ENCODE data around the gene SNU13. TPM values are rescaled to one million over a fixed set of nuclear protein-coding genes. Genes with fewer than 3 reads are reported as not detected.
"Not testable (repeated sequence)": the region's sequence is repeated elsewhere in the genome, so short reads cannot be mapped to it uniquely, and the experiment has no call there.

SNU13 gene
- total and polyA plus RNA-seq, 3 donors from 2014 or later = 155 to 302 (median 180) TPM

DNA sequence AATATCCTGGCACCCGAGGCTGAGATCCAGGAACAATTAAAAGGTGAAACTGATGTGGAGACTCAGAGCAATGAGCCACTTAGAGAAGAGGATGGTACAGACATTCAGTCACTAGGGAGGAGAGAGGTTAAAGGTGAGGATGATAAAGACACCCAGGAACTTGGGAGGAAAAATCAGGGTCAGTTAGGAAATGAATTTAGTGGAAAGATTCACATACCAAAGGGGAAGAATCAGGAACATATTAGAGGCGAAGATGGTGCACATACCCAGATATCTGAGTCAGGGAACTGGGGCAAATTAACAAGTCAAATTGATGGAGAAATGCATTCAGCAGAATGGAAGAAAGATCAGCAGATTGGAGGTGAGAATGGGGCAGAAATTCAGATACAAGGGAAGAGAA, 6.5 kb upstream of the SNU13 start:
- DNase-seq = no peak
- no peak overlapping the region for H3K4me3 ChIP-seq
- WGBS, 2 donors = 93% methylated on average over 2 of the region's 2 CpGs

GRCh38 chr22:41690476-41690875, 1.8 kb upstream of the SNU13 start:
- H3K36me3 ChIP-seq (ENCODE audit: low read depth, missing control alignments) = no peaks in the 10 kb centered on the region
- intact Hi-C loops (cut with DNase I; ENCODE audit: low total_unique reads) = no loop called here
- H3K27me3 ChIP-seq = no peaks in the 10 kb centered on the region
- no peak overlapping the region for H3K4me3 ChIP-seq
- DNase-seq = no peak
- peaks cover 8% of the 10 kb centered on the region for H3K4me1 ChIP-seq
- 91 to 100% methylated on average over 3 of the region's 3 CpGs for WGBS, 2 donors
- no peaks in the 10 kb centered on the region for H3K9me3 ChIP-seq
- H3K27ac ChIP-seq = no peak overlapping the region
- no peak for TF ChIP-seq POLR2A (IDR thresholded peaks at IDR 0.05)
- no peak for TF ChIP-seq CTCF (IDR thresholded peaks at IDR 0.05)

More for the DNA sequence above, 6.5 kb upstream of the SNU13 start:
- H3K9me3 ChIP-seq = no peaks in the 10 kb centered on the region
- no peak overlapping the region for H3K27ac ChIP-seq
- intact Hi-C loops (cut with DNase I; ENCODE audit: low total_unique reads) = loop anchor here (5.0 kb wide), 1 partner anchor 247 kb away; no protein-coding TSS in a partner anchor
- TF ChIP-seq POLR2A (IDR thresholded peaks at IDR 0.05) (no peak), CTCF (IDR thresholded peaks at IDR 0.05) (no peak)
- peaks cover 8% of the 10 kb centered on the region for H3K4me1 ChIP-seq
- no peaks in the 10 kb centered on the region for H3K27me3 ChIP-seq
- H3K36me3 ChIP-seq (ENCODE audit: low read depth, missing control alignments) = no peaks in the 10 kb centered on the region

GRCh38 chr22:41687901-41688364, 734 bp downstream of the SNU13 start:
- WGBS, 2 donors = 0% methylated on average over 13 to 20 of the region's 20 CpGs
- intact Hi-C loops (cut with DNase I; ENCODE audit: low total_unique reads) = no loop called here
- H3K4me1 ChIP-seq = peaks cover 8% of the 10 kb centered on the region
- no peaks in the 10 kb centered on the region for H3K36me3 ChIP-seq (ENCODE audit: low read depth, missing control alignments)
- TF ChIP-seq POLR2A (IDR thresholded peaks at IDR 0.05) (no peak), CTCF (IDR thresholded peaks at IDR 0.05) (no peak)
- H3K9me3 ChIP-seq = no peaks in the 10 kb centered on the region
- peak overlapping the region; percentile 95 to 97 for H3K27ac ChIP-seq
- H3K27me3 ChIP-seq = no peaks in the 10 kb centered on the region
- peak overlapping the region; percentile 57 to 75 for H3K4me3 ChIP-seq
- DNase-seq = peak; percentile 42

DNA sequence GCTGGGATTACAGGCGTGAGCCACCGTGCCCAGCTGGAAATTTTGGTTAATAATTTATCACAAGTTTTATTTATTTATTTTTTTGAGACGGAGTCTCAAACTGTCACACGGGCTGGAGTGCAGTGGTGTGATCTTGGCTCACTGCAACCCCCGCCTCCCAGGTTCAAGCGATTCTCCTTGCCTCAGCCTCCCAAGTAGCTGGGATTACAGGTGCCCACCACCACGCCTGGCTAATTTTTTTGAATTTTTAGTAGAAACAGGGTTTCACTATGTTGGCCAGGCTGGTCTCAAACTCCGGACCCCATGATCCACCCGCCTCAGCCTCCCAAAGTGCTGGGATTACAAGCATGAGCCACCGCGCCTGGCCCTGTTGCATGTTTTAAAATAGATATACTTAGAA, 1.8 kb downstream of the SNU13 start:
- 93 to 96% methylated on average over 11 of the region's 11 CpGs for WGBS, 2 donors
- H3K27ac ChIP-seq; intact Hi-C loops (cut with DNase I; ENCODE audit: low total_unique reads); H3K9me3 ChIP-seq; H3K4me3 ChIP-seq; H3K36me3 ChIP-seq (ENCODE audit: low read depth, missing control alignments); H3K27me3 ChIP-seq; DNase-seq; H3K4me1 ChIP-seq: not testable (repeated sequence)

- no peaks in the 10 kb centered on the region for H3K27me3 ChIP-seq
- H3K4me1 ChIP-seq = peaks cover 12% of the 10 kb centered on the region
- no peak for DNase-seq
- intact Hi-C loops (cut with DNase I; ENCODE audit: low total_unique reads) = no loop called here
- H3K27ac ChIP-seq = no peak overlapping the region
- H3K4me3 ChIP-seq = no peak overlapping the region
- no peaks in the 10 kb centered on the region for H3K9me3 ChIP-seq
- WGBS, 2 donors = 72 to 76% methylated on average over 4 of the region's 4 CpGs
- TF ChIP-seq POLR2A (IDR thresholded peaks at IDR 0.05) = no peak
- TF ChIP-seq CTCF (IDR thresholded peaks at IDR 0.05) = no peak
- no peaks in the 10 kb centered on the region for H3K36me3 ChIP-seq (ENCODE audit: low read depth, missing control alignments)
These were observed 4.5 kb downstream of the SNU13 start for GRCh38 chr22:41684194-41684593.
